PC-3 (cell line): Measurements from ENCODE around the gene SPSB4. TPM values are rescaled to one million over a fixed set of nuclear protein-coding genes. Genes with fewer than 3 reads are reported as not detected.

Source experiments
- ATAC-seq: fragments of 200-7000 bp; cut with Tn5 transposase; 2 replicates; pipeline ENCODE4 v1.9.1; 2020; ENCODE audit warnings: mild to moderate bottlenecking, moderate library complexity
- BruUV-seq: library from RNA; stranded (reverse); fragments of 400-500 nt; replicated peaks from 2 replicates; lab custom pipeline; 2021; lab: Mats Ljungman, UMichigan
- CTCF ChIA-PET: fragments of 300-600 bp; sonication (Branson Sonifier 250); formaldehyde crosslinking; loops from one replicate; lab custom pipeline; 2022; ENCODE audit warnings: antibody characterized with exemption; lab: Charles Lee
- POLR2A ChIA-PET: fragments of 300-600 bp; sonication (Branson Sonifier 250); formaldehyde crosslinking; loops from one replicate; lab custom pipeline; 2022; ENCODE audit warnings: antibody characterized with exemption; ENCODE audit not compliant: unreplicated experiment; lab: Charles Lee
- DNase-seq: peaks from one replicate; pipeline ENCODE4 v3.0.0-alpha.2; 2015
- H2AFZ ChIP-seq: fragments of 300-600 bp; sonication (generic); 2 replicates; pipeline ENCODE4 v1.6.0; 2016; ENCODE audit warnings: antibody characterized with exemption, low read length
- H3F3A ChIP-seq: fragments of 300-600 bp; sonication (generic); one replicate; pipeline ENCODE4 v1.6.0; 2017; ENCODE audit warnings: antibody characterized with exemption, low read length, control low read depth, mild to moderate bottlenecking; ENCODE audit not compliant: unreplicated experiment
- H3K27ac ChIP-seq: fragments of 300-600 bp; sonication (generic); 2 replicates; pipeline ENCODE4 v1.5.1; 2016; ENCODE audit warnings: mild to moderate bottlenecking, low read length
- H3K27me3 ChIP-seq: fragments of 300-600 bp; sonication (generic); 2 replicates; pipeline ENCODE4 v1.6.1; 2016; ENCODE audit warnings: low read length, mixed read lengths
- H3K36me3 ChIP-seq: fragments of 300-600 bp; sonication (generic); 2 replicates; pipeline ENCODE4 v1.6.1; 2016; ENCODE audit warnings: low read depth, mixed run types, low read length, mixed read lengths
- H3K4me1 ChIP-seq: fragments of 300-600 bp; sonication (generic); 2 replicates; pipeline ENCODE4 v1.5.1; 2016; ENCODE audit warnings: low read length; ENCODE audit not compliant: insufficient read depth
- H3K4me2 ChIP-seq: fragments of 300-600 bp; sonication (generic); 2 replicates; pipeline ENCODE4 v1.6.0; 2016; ENCODE audit warnings: low read length
- H3K4me3 ChIP-seq: fragments of 300-600 bp; sonication (generic); 2 replicates; pipeline ENCODE4 v1.5.1; 2016; ENCODE audit warnings: mild to moderate bottlenecking, low read length, mixed read lengths
- H3K79me2 ChIP-seq: fragments of 300-600 bp; sonication (generic); 2 replicates; pipeline ENCODE4 v1.6.1; 2017; ENCODE audit warnings: low read length, mixed read lengths
- H3K9ac ChIP-seq: fragments of 300-600 bp; sonication (generic); 2 replicates; pipeline ENCODE4 v1.6.0; 2016; ENCODE audit warnings: mild to moderate bottlenecking, low read length
- H3K9me2 ChIP-seq: fragments of 300-600 bp; sonication (generic); replicated peaks from 2 replicates; pipeline ENCODE4 v1.6.1; 2016; ENCODE audit warnings: mixed run types, low read length, mixed read lengths
- H3K9me3 ChIP-seq: fragments of 300-600 bp; sonication (generic); 2 replicates; pipeline ENCODE4 v1.6.1; 2016; ENCODE audit warnings: low read length, mixed read lengths
- H4K20me1 ChIP-seq: fragments of 300-600 bp; sonication (generic); 2 replicates; pipeline ENCODE4 v1.6.1; 2016; ENCODE audit warnings: low read length, mixed read lengths
- EZH2 ChIP-seq: fragments of 300-600 bp; sonication (generic); IDR thresholded peaks from one replicate; pipeline ENCODE4 v1.6.1; 2017; ENCODE audit warnings: antibody characterized with exemption, mild to moderate bottlenecking, low read length; ENCODE audit not compliant: unreplicated experiment
- EZH2phosphoT487 ChIP-seq: fragments of 300-600 bp; sonication (generic); IDR thresholded peaks from 2 replicates; pipeline ENCODE4 v1.6.1; 2018; ENCODE audit warnings: mild to moderate bottlenecking, antibody characterized with exemption, low read length, borderline replicate concordance
- intact Hi-C: fragments of 100-400 bp; cut with micrococcal nuclease; formaldehyde crosslinking; loops from 2 replicates; pipeline ENCODE4 v1.9.0; 2023
- total RNA-seq: library from RNA; depleted of rRNA; stranded (reverse); fragments of >200 nt; gene quantifications from 2 replicates; pipeline ENCODE4 v1.2.3, GENCODE V29; 2014
- TF ChIP-seq, protein P1 (sequence below): fragments of 300-600 bp; sonication (generic); conservative IDR thresholded peaks from 2 replicates; pipeline ENCODE4 v1.5.1; 2017; ENCODE audit warnings: antibody characterized with exemption, low read depth, mild to moderate bottlenecking, low read length

SPSB4 gene
- total RNA-seq, 1 experiment from 2014 or later = not detected

DNA sequence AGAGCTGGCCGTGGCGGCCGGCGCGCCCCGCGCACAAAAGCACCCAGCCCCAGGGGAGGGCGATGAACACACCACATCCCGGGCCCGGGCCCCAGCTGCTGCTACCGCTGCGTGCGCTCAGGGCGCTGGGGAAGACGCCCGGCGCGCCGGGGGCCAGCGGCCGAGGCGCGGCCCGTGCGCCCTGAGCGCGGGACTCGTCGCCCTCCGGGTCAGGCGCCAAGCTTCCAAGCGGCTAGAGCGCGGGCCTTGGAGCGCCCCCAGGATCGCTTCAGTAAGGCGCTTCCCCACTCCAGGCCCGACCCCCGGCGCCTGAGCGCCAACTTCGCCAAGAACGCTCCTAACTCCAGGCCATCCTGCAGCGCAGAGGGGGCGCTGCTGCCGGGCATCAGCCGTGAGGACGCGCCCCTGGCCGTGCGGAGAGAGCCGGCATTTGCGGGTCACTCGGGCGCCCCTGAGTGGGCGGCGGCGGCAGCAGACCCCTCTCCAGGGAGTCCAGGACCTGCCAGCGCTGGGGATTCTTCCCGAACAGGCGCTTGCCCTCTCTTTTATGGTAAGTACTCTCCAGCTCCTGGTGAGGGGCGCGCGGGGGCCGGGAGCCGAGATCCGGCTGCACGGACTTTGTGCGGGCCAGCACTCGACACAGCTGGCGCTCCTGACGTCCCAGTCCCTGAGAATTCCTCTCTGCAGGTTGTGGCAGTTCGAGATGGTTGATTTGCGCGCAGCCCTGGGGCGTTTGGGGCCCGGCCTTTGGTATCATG, 475 bp downstream of the SPSB4 start:
- intact Hi-C loops = no loop called here
- no peak overlapping the region for H2AFZ ChIP-seq
- no peak overlapping the region for H3K4me3 ChIP-seq
- TF ChIP-seq EZH2 (no peak), EZH2phosphoT487 (no peak)
- TF ChIP-seq, protein P1, sequence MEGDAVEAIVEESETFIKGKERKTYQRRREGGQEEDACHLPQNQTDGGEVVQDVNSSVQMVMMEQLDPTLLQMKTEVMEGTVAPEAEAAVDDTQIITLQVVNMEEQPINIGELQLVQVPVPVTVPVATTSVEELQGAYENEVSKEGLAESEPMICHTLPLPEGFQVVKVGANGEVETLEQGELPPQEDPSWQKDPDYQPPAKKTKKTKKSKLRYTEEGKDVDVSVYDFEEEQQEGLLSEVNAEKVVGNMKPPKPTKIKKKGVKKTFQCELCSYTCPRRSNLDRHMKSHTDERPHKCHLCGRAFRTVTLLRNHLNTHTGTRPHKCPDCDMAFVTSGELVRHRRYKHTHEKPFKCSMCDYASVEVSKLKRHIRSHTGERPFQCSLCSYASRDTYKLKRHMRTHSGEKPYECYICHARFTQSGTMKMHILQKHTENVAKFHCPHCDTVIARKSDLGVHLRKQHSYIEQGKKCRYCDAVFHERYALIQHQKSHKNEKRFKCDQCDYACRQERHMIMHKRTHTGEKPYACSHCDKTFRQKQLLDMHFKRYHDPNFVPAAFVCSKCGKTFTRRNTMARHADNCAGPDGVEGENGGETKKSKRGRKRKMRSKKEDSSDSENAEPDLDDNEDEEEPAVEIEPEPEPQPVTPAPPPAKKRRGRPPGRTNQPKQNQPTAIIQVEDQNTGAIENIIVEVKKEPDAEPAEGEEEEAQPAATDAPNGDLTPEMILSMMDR = no peak
- ChIA-PET CTCF (no interaction called here), POLR2A (no interaction called here)
- no peak overlapping the region for H3K27ac ChIP-seq
- H3F3A ChIP-seq = no peaks in the 10 kb centered on the region
- ATAC-seq (no peak), DNase-seq (no peak)
- no TSS peak for BruUV-seq
- H3K9ac ChIP-seq = no peak overlapping the region
- no peaks in the 10 kb centered on the region for H3K4me1 ChIP-seq
- H3K36me3 ChIP-seq = no peaks in the 10 kb centered on the region
- H3K4me2 ChIP-seq = no peak overlapping the region
- H3K79me2 ChIP-seq = no peaks in the 10 kb centered on the region
- H4K20me1 ChIP-seq = no peaks in the 10 kb centered on the region
- no peaks in the 10 kb centered on the region for H3K9me3 ChIP-seq
- H3K9me2 ChIP-seq = no peaks in the 10 kb centered on the region
- peaks cover 53% of the 10 kb centered on the region for H3K27me3 ChIP-seq

DNA sequence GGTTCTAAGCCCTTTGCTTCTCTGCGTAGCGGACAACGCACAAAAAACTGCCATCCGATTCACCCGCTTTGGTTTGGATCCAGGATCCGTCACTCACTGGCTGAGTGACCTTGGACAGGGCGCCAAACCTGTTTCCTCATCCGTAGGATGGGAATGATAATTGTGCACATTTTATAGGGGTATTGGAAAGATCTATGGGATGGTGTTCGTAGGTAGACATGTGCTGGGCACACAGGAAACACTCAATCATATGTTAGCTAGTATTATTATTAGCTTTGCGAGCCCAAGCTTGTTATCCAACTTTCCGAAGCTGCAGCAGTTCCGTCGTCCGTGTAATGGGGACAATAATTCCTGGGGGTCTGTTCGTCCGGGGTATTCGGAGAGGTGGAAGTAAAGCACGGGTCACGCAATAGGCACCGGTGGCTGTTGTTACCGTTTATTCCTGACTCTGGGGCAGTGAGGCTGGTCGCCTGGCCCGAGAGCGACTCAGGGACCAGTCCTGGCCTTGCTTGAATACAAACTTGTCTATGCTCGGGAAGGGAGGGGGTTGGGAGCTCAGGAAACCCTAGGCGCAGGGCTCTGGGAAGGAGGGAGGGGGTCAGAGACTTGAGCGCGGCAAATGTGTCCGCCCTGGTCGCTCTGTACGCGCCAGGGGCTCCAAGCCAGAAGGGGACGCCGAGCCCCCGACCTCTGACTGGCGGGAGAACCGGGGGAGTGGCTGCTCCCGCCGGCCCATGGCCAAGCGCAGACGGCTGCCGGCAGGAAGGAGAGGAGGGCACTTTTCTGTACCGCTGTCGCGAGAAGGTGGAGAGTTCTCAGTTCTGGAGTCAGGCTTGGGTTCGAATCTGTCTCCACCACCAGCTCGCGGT, 1.3 kb downstream of the SPSB4 start:
- Histone ChIP-seq H2AFZ (no peak overlapping the region), H3K4me1 (no peaks in the 10 kb centered on the region), H3K4me2 (no peak overlapping the region), H3K9ac (no peak overlapping the region), H3K9me3 (no peaks in the 10 kb centered on the region), H3F3A (no peaks in the 10 kb centered on the region), H3K4me3 (no peak overlapping the region), H3K27ac (no peak overlapping the region), H3K27me3 (peaks cover 62% of the 10 kb centered on the region), H4K20me1 (no peaks in the 10 kb centered on the region), H3K9me2 (no peaks in the 10 kb centered on the region), H3K36me3 (no peaks in the 10 kb centered on the region), H3K79me2 (no peaks in the 10 kb centered on the region)
- no TSS peak for BruUV-seq
- CTCF ChIA-PET = no interaction called here
- POLR2A ChIA-PET = no interaction called here
- intact Hi-C loops = no loop called here
- TF ChIP-seq EZH2 (no peak), EZH2phosphoT487 (no peak)
- TF ChIP-seq, protein P1 = no peak
- ATAC-seq (no peak), DNase-seq (no peak)

DNA sequence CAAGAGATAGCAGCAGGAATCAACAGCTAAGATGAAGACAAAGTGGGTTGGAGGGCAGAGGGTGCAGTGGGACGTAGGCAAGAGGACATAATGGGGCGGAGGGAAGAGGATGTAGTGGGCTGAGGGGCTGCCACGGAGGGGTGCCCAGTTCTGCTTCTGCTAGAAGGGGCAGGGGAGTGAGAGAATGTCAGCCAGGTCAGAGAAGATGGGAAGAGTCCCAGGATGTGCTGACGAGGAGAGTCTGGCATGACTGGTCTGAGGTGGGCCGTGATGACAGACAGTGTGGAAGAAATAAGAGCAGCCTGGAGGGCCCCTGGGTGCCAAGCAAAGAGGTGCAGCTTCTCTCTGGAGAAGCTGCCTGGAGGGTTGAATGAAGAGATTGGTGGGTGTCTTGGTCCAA, 4.0 kb downstream of the SPSB4 start:
- no peak overlapping the region for H3K4me3 ChIP-seq
- no peaks in the 10 kb centered on the region for H3K9me2 ChIP-seq
- peaks cover 64% of the 10 kb centered on the region for H3K27me3 ChIP-seq
- H4K20me1 ChIP-seq = no peaks in the 10 kb centered on the region
- no peak for DNase-seq
- H3F3A ChIP-seq = no peaks in the 10 kb centered on the region
- CTCF ChIA-PET = no interaction called here
- no peak overlapping the region for H2AFZ ChIP-seq
- H3K36me3 ChIP-seq = no peaks in the 10 kb centered on the region
- H3K79me2 ChIP-seq = no peaks in the 10 kb centered on the region
- no peak for ATAC-seq
- H3K4me2 ChIP-seq = no peak overlapping the region
- BruUV-seq = no TSS peak
- intact Hi-C loops = no loop called here
- no peaks in the 10 kb centered on the region for H3K9me3 ChIP-seq
- no peak overlapping the region for H3K9ac ChIP-seq
- no peak overlapping the region for H3K27ac ChIP-seq
- no peaks in the 10 kb centered on the region for H3K4me1 ChIP-seq
- POLR2A ChIA-PET = no interaction called here
- TF ChIP-seq, protein P1 = no peak
- TF ChIP-seq EZH2 (no peak), EZH2phosphoT487 (no peak)
